Keratinocyte (primary cell): Measurements from ENCODE around the gene PTAR1. TPM values are rescaled to one million over a fixed set of nuclear protein-coding genes. Genes with fewer than 3 reads are reported as not detected.

Experiments used
- DNase-seq: peaks from one replicate; pipeline ENCODE4 v3.0.0-alpha.2; 2011; ENCODE audit warnings: low read depth, missing footprints, low spot score
- FAIRE-seq: peaks from 2 replicates; lab custom pipeline; 2011; peaks lifted over from hg19 to GRCh38; lab: Jason Lieb, UNC
- H2AFZ ChIP-seq: 2 replicates; pipeline ENCODE4 v1.6.0; 2012; ENCODE audit warnings: low read length, control low read depth, inconsistent platforms; ENCODE audit not compliant: control insufficient read depth
- H3K27ac ChIP-seq: 2 replicates; pipeline ENCODE4 v1.5.1; 2011; ENCODE audit warnings: low read length; ENCODE audit not compliant: control insufficient read depth, insufficient read depth
- H3K27me3 ChIP-seq: 3 replicates; pipeline ENCODE4 v1.6.0; 2011; ENCODE audit warnings: low read length; ENCODE audit not compliant: control insufficient read depth, insufficient read depth; ENCODE audit errors: extremely low read depth
- H3K36me3 ChIP-seq, 2 experiments: 2 replicates in 1 of 2; 3 replicates in 1 of 2; pipeline ENCODE4 v1.5.1; 2011; ENCODE audit warnings: low read length in 2 of 2, mild to moderate bottlenecking in 1 of 2; ENCODE audit not compliant: control insufficient read depth in 2 of 2, insufficient read depth in 2 of 2; ENCODE audit errors: extremely low read depth in 1 of 2
- H3K4me1 ChIP-seq: 3 replicates; pipeline ENCODE4 v1.5.1; 2011; ENCODE audit warnings: low read length; ENCODE audit not compliant: control insufficient read depth, insufficient read depth; ENCODE audit errors: extremely low read depth
- H3K4me2 ChIP-seq: 3 replicates; pipeline ENCODE4 v1.6.0; 2011; ENCODE audit warnings: low read depth, low read length; ENCODE audit not compliant: control insufficient read depth, insufficient read depth; ENCODE audit errors: extremely low read depth
- H3K4me3 ChIP-seq, 3 experiments: fragments of 200-600 bp in 1 of 3; sonication (generic) in 1 of 3; 2 replicates in 2 of 3; 3 replicates in 1 of 3; pipeline ENCODE4 v1.5.1; 2011 to 2016; ENCODE audit warnings: low read length in 3 of 3, mild to moderate bottlenecking in 3 of 3, control low read depth in 2 of 3, inconsistent platforms in 1 of 3, low read depth in 1 of 3, mixed read lengths in 1 of 3, mixed run types in 1 of 3, moderate library complexity in 1 of 3; ENCODE audit not compliant: control insufficient read depth in 2 of 3, insufficient read depth in 2 of 3; ENCODE audit errors: extremely low read depth in 1 of 3
- H3K79me2 ChIP-seq: 2 replicates; pipeline ENCODE4 v1.6.0; 2012; ENCODE audit warnings: low read length; ENCODE audit not compliant: control insufficient read depth, insufficient read depth
- H3K9ac ChIP-seq: 3 replicates; pipeline ENCODE4 v1.6.0; 2011; ENCODE audit warnings: low read length; ENCODE audit not compliant: control insufficient read depth, insufficient read depth; ENCODE audit errors: extremely low read depth
- H3K9me1 ChIP-seq: 3 replicates; pipeline ENCODE4 v1.6.0; 2011; ENCODE audit warnings: low read length; ENCODE audit not compliant: control insufficient read depth, insufficient read depth; ENCODE audit errors: extremely low read depth
- H3K9me3 ChIP-seq: 2 replicates; pipeline ENCODE4 v1.5.1; 2012; ENCODE audit warnings: low read depth, low read length; ENCODE audit not compliant: control insufficient read depth
- H4K20me1 ChIP-seq: 3 replicates; pipeline ENCODE4 v1.6.0; 2011; ENCODE audit warnings: low read length; ENCODE audit not compliant: control insufficient read depth, insufficient read depth; ENCODE audit errors: extremely low read depth
- EZH2 ChIP-seq: IDR thresholded peaks from one replicate; pipeline ENCODE4 v1.6.1; 2012; ENCODE audit warnings: inconsistent platforms, mild to moderate bottlenecking, low read length, moderate library complexity
- dilution Hi-C: fragments of 300-500 bp; cut with MboI; formaldehyde crosslinking; loops from one replicate; pipeline ENCODE4 v1.7.0; 2020; ENCODE audit warnings: low sequenced_read_pairs; ENCODE audit not compliant: extremely low pct_ligation_motif_present
- polyA plus RNA-seq, 5 experiments: library from polyadenylated mRNA; depleted of rRNA in 3 of 5; stranded (reverse) in 3 of 5; stranded (forward) in 1 of 5; unstranded in 1 of 5; fragments of >200 nt; gene quantifications; 1 replicate in 1 of 5; 2 replicates in 3 of 5; 3 replicates in 1 of 5; pipeline versions ENCODE4 v1.2.1 to v1.2.3, GENCODE V29; 2011 to 2012; ENCODE audit warnings: missing spikeins in 2 of 5, low read depth in 1 of 5, low replicate concordance in 1 of 5
- TF ChIP-seq, protein P1 (sequence below), 3 experiments: IDR thresholded peaks in 1 of 3; conservative IDR thresholded peaks in 1 of 3; optimal IDR thresholded peaks in 1 of 3; 2 replicates in 2 of 3; 3 replicates in 1 of 3; pipeline versions ENCODE3 to v1.5.1; 2011; ENCODE audit warnings: low read length in 3 of 3, mild to moderate bottlenecking in 3 of 3, moderate library complexity in 2 of 3, control low read depth in 1 of 3, inconsistent platforms in 1 of 3; ENCODE audit not compliant: insufficient read depth in 2 of 3; ENCODE audit errors: extremely low read depth in 1 of 3

The PTAR1 gene
- polyA plus RNA-seq, 1 donor (not counting 4 experiments of a cell fraction or from before 2014, with no cell fraction given), result 15.5 TPM

DNA sequence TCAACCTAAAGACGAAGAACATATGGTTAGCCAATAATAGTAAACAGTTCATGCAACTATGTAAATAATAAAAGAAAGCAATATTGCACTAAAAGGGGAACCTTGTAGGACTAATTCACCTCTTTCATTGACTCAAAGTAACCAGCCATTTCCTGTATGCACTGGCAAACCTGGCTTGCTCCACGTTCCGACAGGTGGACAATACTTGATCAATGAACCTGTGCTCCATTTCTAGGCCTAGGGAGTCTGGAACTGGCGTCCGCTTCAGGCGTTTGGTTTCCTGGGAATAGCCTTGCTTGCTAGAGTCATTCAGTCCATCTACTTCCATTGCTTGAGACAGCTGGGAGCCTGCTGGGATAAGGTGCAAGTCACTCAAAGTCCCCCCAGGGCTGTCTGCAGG, 41.6 kb downstream of the PTAR1 start:
- Histone ChIP-seq H2AFZ (no peak overlapping the region), H3K4me3 (no peak overlapping the region), H3K27ac (no peak overlapping the region), H3K79me2 (no peaks in the 10 kb centered on the region), H3K9me1 (no peaks in the 10 kb centered on the region), H3K4me1 (no peaks in the 10 kb centered on the region), H4K20me1 (no peaks in the 10 kb centered on the region), H3K27me3 (no peaks in the 10 kb centered on the region), H3K4me2 (no peak overlapping the region), H3K9me3 (no peaks in the 10 kb centered on the region), H3K9ac (no peak overlapping the region), H3K36me3 (peaks cover 7 to 9% of the 10 kb centered on the region in 2 experiments)
- TF ChIP-seq EZH2, result no peak
- dilution Hi-C loops, result no loop called here
- DNase-seq (no peak), FAIRE-seq (no peak)

DNA sequence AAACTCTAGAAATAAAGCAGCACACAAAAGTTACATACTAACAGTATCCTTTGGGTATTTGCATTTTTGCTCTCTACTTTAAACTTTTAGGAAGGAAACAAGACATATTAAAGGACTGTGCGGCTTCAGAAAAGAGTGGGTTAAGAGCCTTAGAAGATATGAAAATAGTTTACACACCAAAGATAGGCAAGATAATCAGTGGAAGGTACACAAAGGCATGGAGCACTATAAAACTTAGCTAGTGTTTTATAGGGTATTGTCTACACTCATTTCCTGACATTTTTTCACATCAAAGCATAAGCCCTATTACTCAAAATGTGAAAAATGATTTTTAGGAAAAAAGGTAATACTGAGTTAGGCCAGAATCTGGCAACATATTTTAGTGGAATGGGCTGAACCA, 44.0 kb downstream of the PTAR1 start:
- H3K79me2 ChIP-seq, result no peaks in the 10 kb centered on the region
- no peak for TF ChIP-seq EZH2
- TF ChIP-seq, protein P1, sequence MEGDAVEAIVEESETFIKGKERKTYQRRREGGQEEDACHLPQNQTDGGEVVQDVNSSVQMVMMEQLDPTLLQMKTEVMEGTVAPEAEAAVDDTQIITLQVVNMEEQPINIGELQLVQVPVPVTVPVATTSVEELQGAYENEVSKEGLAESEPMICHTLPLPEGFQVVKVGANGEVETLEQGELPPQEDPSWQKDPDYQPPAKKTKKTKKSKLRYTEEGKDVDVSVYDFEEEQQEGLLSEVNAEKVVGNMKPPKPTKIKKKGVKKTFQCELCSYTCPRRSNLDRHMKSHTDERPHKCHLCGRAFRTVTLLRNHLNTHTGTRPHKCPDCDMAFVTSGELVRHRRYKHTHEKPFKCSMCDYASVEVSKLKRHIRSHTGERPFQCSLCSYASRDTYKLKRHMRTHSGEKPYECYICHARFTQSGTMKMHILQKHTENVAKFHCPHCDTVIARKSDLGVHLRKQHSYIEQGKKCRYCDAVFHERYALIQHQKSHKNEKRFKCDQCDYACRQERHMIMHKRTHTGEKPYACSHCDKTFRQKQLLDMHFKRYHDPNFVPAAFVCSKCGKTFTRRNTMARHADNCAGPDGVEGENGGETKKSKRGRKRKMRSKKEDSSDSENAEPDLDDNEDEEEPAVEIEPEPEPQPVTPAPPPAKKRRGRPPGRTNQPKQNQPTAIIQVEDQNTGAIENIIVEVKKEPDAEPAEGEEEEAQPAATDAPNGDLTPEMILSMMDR (optimal IDR thresholded peaks at IDR 0.05 in 1 of 3, IDR thresholded peaks at IDR 0.05 in 1 of 3, conservative IDR thresholded peaks at IDR 0.05 in 1 of 3; ENCODE audit: extremely low read depth in 1 of 3, insufficient read depth in 2 of 3, low read length in 3 of 3), result no peak
- H3K27me3 ChIP-seq, result no peaks in the 10 kb centered on the region
- no peak overlapping the region for H2AFZ ChIP-seq
- H3K27ac ChIP-seq, result no peak overlapping the region
- no peaks in the 10 kb centered on the region for H3K9me3 ChIP-seq
- H3K9ac ChIP-seq, result no peak overlapping the region
- H3K4me1 ChIP-seq, result no peaks in the 10 kb centered on the region
- H3K4me3 ChIP-seq, result no peak overlapping the region
- no peaks in the 10 kb centered on the region for H3K9me1 ChIP-seq
- FAIRE-seq, result no peak
- H4K20me1 ChIP-seq, result no peaks in the 10 kb centered on the region
- dilution Hi-C loops, result no loop called here
- no peak overlapping the region for H3K4me2 ChIP-seq
- no peak for DNase-seq
- H3K36me3 ChIP-seq, result peaks cover 6 to 9% of the 10 kb centered on the region in 2 experiments

DNA sequence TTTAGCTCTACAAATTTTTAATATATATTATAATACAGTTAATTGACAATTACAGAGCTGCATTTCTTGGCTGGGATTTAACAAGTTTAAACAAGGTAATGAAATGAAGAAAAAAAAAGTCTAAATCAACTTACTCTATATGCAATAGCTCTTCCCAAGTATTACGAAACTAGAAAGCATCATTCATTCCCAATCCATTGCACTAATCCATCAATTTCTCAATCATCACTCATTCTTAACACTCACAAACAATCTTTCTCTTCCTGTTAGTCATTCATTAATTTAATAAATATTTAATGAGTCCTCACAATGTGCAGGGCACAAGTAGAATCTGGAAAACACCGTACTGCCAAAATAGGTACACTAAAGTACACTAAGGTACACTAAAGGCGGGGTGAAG, 44.7 kb downstream of the PTAR1 start:
- H3K27ac ChIP-seq, result no peak overlapping the region
- TF ChIP-seq, protein P1 (optimal IDR thresholded peaks at IDR 0.05 in 1 of 3, IDR thresholded peaks at IDR 0.05 in 1 of 3, conservative IDR thresholded peaks at IDR 0.05 in 1 of 3; ENCODE audit: extremely low read depth in 1 of 3, insufficient read depth in 2 of 3, low read length in 3 of 3), result no peak
- TF ChIP-seq EZH2, result no peak
- no peak overlapping the region for H3K9ac ChIP-seq
- no peaks in the 10 kb centered on the region for H3K27me3 ChIP-seq
- H4K20me1 ChIP-seq, result no peaks in the 10 kb centered on the region
- no peaks in the 10 kb centered on the region for H3K4me1 ChIP-seq
- H3K4me3 ChIP-seq, result no peak overlapping the region
- H3K4me2 ChIP-seq, result no peak overlapping the region
- no peaks in the 10 kb centered on the region for H3K9me3 ChIP-seq
- H3K79me2 ChIP-seq, result no peaks in the 10 kb centered on the region
- no peak overlapping the region for H2AFZ ChIP-seq
- FAIRE-seq, result peak; percentile 32
- H3K9me1 ChIP-seq, result no peaks in the 10 kb centered on the region
- peaks cover 6 to 9% of the 10 kb centered on the region in 2 experiments for H3K36me3 ChIP-seq
- DNase-seq, result no peak
- dilution Hi-C loops, result no loop called here
